Measurements from ENCODE around the gene ZNF157.

GRCh38 chrX:47413179-47413594, 42.8 kb downstream of the ZNF157 start:
- TF ChIP-seq POLR2AphosphoS5 (IDR thresholded peaks at IDR 0.05; ENCODE audit: low read depth, low read length) (no peak), POLR2A (IDR thresholded peaks at IDR 0.05; ENCODE audit: low read depth, low read length) (no peak)
